Lower lobe of right lung (tissue), 2 donors: ENCODE results near the gene FGD2. TPM values are rescaled to one million over a fixed set of nuclear protein-coding genes. Genes with fewer than 3 reads are reported as not detected.
"Not testable (repeated sequence)": the region's sequence is repeated elsewhere in the genome, so short reads cannot be mapped to it uniquely, and the experiment has no call there.

Source experiments
- ATAC-seq, 2 donors: fragments of 200-7000 bp; cut with Tn5 transposase; one replicate each; pipeline ENCODE4 v1.9.1; 2020 to 2022; ENCODE audit warnings: mild to moderate bottlenecking in 2 of 2, moderate library complexity in 2 of 2
- DNase-seq: peaks from one replicate; pipeline ENCODE4 v3.0.0-alpha.2; 2020
- H3K27ac ChIP-seq: fragments of 200-600 bp; one replicate; pipeline ENCODE4 v1.8.0; 2022
- H3K27me3 ChIP-seq: fragments of 200-600 bp; one replicate; pipeline ENCODE4 v1.8.0; 2022; ENCODE audit warnings: low read depth
- H3K36me3 ChIP-seq: fragments of 200-600 bp; one replicate; pipeline ENCODE4 v1.8.0; 2022; ENCODE audit warnings: mild to moderate bottlenecking
- H3K4me1 ChIP-seq: fragments of 200-600 bp; one replicate; pipeline ENCODE4 v1.8.0; 2022
- H3K4me3 ChIP-seq: fragments of 200-600 bp; one replicate; pipeline ENCODE4 v1.8.0; 2022; ENCODE audit warnings: mild to moderate bottlenecking
- H3K9me3 ChIP-seq: fragments of 200-600 bp; one replicate; pipeline ENCODE4 v1.8.0; 2022
- CTCF ChIP-seq: fragments of 200-600 bp; IDR thresholded peaks from one replicate; pipeline ENCODE4 v1.8.0; 2022; ENCODE audit warnings: antibody characterized with exemption, mild to moderate bottlenecking
- intact Hi-C: fragments of 100-400 bp; cut with DNase I; formaldehyde crosslinking; loops from one replicate; pipeline ENCODE4 v1.11.0; 2022
- total RNA-seq: library from RNA; stranded (reverse); fragmentation: NEBNext Ultra II Directional; extraction: Animal tissue kit (Norgen Biotek cat#: 25700); gene quantifications from one replicate; pipeline ENCODE4 v1.2.1, GENCODE V29; 2021
- donor health status: DM: no; HTN: yes; CAD: no; lungs with severe emphysema.

Gene FGD2
- total RNA-seq, 1 donor from 2014 or later, result 103 TPM

GRCh38 chr6:36985808-36986703 lies 19.4 kb upstream of the FGD2 start, which contains the start of gene MTCH1:
MTCH1 (minus strand) TSS chr6:36986196; CDS start chr6:36986173, 23 bp downstream.
- Histone ChIP-seq H3K27me3 (no peaks in the 10 kb centered on the region), H3K36me3 (peaks cover 6% of the 10 kb centered on the region), H3K27ac (peak within 1 kb of the TSS; percentile 98), H3K9me3 (no peaks in the 10 kb centered on the region), H3K4me1 (peaks cover 45% of the 10 kb centered on the region), H3K4me3 (peak within 1 kb of the TSS; percentile 98)
- intact Hi-C loops, result no loop called here
- DNase-seq, result peak; percentile 93
- ATAC-seq, result peak; percentile 97 to 98
- no peak for TF ChIP-seq CTCF

GRCh38 chr6:36986704-36987047 lies 18.8 kb upstream of the FGD2 start:
- no peaks in the 10 kb centered on the region for H3K9me3 ChIP-seq
- TF ChIP-seq CTCF, result no peak
- H3K27me3 ChIP-seq, result no peaks in the 10 kb centered on the region
- intact Hi-C loops, result no loop called here
- no peak for DNase-seq
- ATAC-seq, result peak in 1 of 2 donors; percentile 8
- H3K36me3 ChIP-seq, result peaks cover under 1% of the 10 kb centered on the region
- peaks cover 39% of the 10 kb centered on the region for H3K4me1 ChIP-seq
- H3K4me3 ChIP-seq, result peak overlapping the region; percentile 98
- H3K27ac ChIP-seq, result peak overlapping the region; percentile 98

GRCh38 chr6:36989264-36989663 lies 16.2 kb upstream of the FGD2 start:
- H3K9me3 ChIP-seq, result no peaks in the 10 kb centered on the region
- ATAC-seq, result no peak
- H3K36me3 ChIP-seq, result no peaks in the 10 kb centered on the region
- TF ChIP-seq CTCF, result no peak
- no peaks in the 10 kb centered on the region for H3K27me3 ChIP-seq
- intact Hi-C loops, result no loop called here
- no peak overlapping the region for H3K27ac ChIP-seq
- DNase-seq, result no peak
- H3K4me1 ChIP-seq, result peaks cover 17% of the 10 kb centered on the region
- no peak overlapping the region for H3K4me3 ChIP-seq

- DNase-seq, intact Hi-C loops, H3K4me3 ChIP-seq, H3K27ac ChIP-seq, H3K9me3 ChIP-seq, H3K27me3 ChIP-seq, ATAC-seq, H3K36me3 ChIP-seq: not testable (repeated sequence)
- peaks cover 11% of the 10 kb centered on the region for H3K4me1 ChIP-seq
These were observed 15.1 kb upstream of the FGD2 start for GRCh38 chr6:36990401-36990800.

GRCh38 chr6:36997811-36998722 lies 7.4 kb upstream of the FGD2 start:
- peaks cover 21% of the 10 kb centered on the region for H3K4me1 ChIP-seq
- intact Hi-C loops, result no loop called here
- DNase-seq (peak; percentile 75), ATAC-seq (peak; percentile 77 to 83)
- H3K27me3 ChIP-seq, result no peaks in the 10 kb centered on the region
- peak overlapping the region; percentile 86 for H3K27ac ChIP-seq
- no peaks in the 10 kb centered on the region for H3K9me3 ChIP-seq
- no peak overlapping the region for H3K4me3 ChIP-seq
- no peak for TF ChIP-seq CTCF
- H3K36me3 ChIP-seq, result no peaks in the 10 kb centered on the region
